HG02623 (cell line): Measurements from ENCODE around the gene BIRC6.
"Not testable (repeated sequence)": the region's sequence is repeated elsewhere in the genome, so short reads cannot be mapped to it uniquely, and the experiment has no call there.

Experiments used
- ATAC-seq: cut with Tn5 transposase; IDR thresholded peaks from one replicate; pipeline ENCODE4 v1.9.1; 2021; ENCODE audit warnings: moderate library complexity; ENCODE audit not compliant: unreplicated experiment

BIRC6 gene

GRCh38 chr2:32370942-32371341 is 14.1 kb downstream of the BIRC6 start:
- ATAC-seq, result not testable (repeated sequence)

GRCh38 chr2:32372519-32373182 is 15.8 kb downstream of the BIRC6 start:
- no peak for ATAC-seq

DNA sequence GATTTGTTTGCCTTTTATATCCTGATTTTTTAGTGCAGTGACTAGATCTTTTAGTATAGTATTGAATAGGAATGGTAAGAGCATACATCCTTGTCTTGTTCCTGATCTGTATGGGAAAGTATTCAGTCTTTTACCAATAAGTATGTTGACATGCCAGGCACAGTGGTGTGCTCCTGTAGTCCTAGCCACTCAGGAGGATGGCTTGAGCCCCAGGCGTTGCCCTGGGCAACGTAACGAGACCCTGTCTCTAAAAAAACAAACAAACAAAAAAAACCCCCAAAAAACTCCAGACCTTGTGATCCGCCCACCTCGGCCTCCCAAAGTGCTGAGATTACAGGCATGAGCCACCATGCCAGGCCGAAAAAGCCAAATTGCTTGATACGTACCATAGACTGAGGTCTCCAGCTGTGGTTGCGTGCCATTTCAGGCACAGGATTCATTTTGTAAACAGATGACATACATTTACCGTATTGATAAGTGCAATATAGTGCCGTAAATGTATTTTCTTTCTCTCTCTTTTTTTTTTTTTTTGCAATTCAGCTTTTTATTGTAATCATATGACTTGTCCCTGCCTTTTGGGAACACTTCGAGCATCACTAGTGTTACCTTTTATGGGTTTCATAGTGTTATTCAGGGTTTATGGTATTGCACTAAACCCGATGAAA is 18.5 kb downstream of the BIRC6 start:
- no peak for ATAC-seq

DNA sequence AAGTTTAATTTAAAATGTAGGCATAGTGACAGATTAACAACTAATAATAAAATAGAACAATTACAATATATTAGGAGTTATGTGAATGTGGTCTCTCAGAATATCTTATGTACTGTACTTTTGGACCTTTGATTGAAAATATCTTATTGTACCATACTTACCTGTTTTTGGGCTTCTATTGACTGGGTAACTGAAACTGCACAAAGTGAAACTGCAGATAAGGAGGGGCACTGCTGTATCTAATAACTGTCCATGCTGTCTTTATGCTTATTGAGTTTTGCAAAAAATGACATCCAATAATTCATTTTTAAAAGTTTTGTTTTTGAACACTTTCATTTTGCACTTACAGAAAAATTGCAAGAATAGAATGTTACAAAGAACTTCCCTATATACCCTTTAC is 19.9 kb downstream of the BIRC6 start:
- ATAC-seq, result no peak

- ATAC-seq, result no peak
Observed at GRCh38 chr2:32377928-32378327, 21.1 kb downstream of the BIRC6 start.

DNA sequence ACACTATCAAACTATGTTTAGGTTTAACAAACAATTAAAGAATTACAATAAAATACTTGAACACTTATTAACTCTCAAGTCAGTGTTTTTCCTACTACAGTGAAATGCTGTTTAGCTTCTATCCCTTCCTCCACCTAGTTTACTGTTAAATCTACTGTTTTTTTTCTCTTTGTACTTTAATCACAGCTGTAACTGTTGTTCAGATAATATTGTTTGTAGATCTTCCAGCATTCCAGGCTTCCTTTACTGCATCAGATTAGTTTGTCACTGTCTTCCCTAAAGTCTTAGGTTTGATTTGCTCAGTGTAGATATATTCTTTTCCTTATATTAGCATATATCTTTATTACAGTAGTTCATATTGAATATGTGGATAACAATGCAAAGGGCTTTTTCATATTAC is 22.5 kb downstream of the BIRC6 start:
- ATAC-seq, result no peak

GRCh38 chr2:32383858-32384257 is 27.0 kb downstream of the BIRC6 start:
- ATAC-seq, result no peak

DNA sequence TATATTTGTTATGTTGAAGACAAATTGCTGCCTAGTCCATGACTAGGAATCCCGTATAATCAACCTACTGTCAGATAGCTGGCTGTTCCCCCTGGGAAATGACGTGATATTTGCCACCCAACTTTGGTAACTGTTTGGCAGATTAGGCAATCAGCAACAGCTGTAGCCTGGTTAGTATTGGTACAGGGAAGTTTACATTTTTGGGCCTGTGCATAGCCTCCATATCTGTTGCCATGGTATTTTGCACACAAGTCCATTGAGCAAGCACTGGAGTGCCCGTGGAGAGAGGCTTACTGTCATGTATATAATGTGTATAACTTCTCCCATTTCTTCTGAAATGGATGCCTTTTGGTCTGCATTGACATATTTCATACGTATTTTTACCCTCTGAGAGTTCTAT is 27.7 kb downstream of the BIRC6 start:
- no peak for ATAC-seq

DNA sequence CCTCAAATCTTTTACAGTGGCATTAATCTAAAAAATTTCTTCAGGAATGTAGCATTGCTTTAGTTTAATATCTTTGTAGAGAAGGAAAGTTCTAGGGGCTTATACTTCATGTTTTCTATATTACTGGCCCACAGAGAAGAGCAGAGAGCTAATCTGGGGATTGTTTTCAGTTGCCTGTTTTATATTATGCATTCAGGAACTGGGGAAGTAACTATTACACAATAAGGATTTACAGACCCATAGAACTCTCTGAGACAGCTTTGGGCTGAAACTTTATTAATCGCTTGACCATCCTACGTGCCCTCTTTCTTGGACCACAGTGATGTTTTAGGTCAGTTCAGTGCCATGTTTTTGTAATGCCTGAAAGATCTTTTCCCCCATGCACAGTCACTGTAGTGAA is 29.9 kb downstream of the BIRC6 start:
- no peak for ATAC-seq

- no peak for ATAC-seq
Observed at GRCh38 chr2:32399221-32399620, 42.4 kb downstream of the BIRC6 start.

GRCh38 chr2:32402091-32402490 is 45.3 kb downstream of the BIRC6 start:
- no peak for ATAC-seq

GRCh38 chr2:32403782-32404181 is 47.0 kb downstream of the BIRC6 start:
- no peak for ATAC-seq

- ATAC-seq, result no peak
Observed at GRCh38 chr2:32404691-32405090, 47.9 kb downstream of the BIRC6 start.

- ATAC-seq, result no peak
Observed at GRCh38 chr2:32416519-32416918, 59.7 kb downstream of the BIRC6 start.

DNA sequence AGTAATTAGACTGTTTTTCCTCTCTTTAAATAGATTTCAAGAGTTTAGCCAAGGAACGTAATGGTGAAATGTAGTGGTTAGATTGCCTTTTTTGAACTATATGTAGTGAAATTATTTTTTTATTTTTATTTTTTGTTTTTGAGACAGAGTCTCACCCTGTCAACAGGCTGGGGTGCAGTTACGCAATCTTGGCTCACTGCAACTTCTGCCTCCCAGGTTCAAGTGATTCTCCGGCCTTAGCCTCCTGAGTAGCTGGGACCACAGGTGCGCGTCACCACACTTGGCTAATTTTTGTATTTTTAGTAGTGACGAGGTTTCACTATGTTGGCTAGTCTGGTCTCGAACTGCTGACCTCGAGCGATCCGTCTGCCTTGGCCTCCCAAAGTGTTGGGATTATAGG is 60.8 kb downstream of the BIRC6 start:
- no peak for ATAC-seq

GRCh38 chr2:32418778-32419177 is 62.0 kb downstream of the BIRC6 start:
- ATAC-seq, result no peak

- no peak for ATAC-seq
Observed at GRCh38 chr2:32422133-32422532, 65.3 kb downstream of the BIRC6 start.

DNA sequence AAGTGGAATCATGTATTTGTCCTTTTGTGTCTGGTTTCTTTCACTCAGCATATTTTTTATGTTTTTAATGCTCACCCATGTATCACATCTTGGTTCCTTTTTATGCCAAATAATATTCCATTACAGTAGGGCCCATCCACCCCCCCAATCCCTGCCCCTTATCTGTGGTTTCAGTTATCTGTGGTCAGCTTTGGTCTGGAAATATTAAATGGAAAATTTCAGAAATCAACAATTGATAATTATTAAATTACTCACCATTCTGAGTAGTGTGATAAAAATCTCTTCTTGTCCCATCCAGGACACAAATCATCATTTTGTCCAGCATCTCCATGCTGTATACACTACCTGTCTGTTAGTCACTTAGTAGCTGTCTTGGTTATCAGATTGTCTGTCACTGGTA is 66.7 kb downstream of the BIRC6 start:
- no peak for ATAC-seq

- ATAC-seq, result no peak
Observed at GRCh38 chr2:32424739-32425138, 67.9 kb downstream of the BIRC6 start.

- ATAC-seq, result no peak
Observed at GRCh38 chr2:32425719-32426141, 68.9 kb downstream of the BIRC6 start.

DNA sequence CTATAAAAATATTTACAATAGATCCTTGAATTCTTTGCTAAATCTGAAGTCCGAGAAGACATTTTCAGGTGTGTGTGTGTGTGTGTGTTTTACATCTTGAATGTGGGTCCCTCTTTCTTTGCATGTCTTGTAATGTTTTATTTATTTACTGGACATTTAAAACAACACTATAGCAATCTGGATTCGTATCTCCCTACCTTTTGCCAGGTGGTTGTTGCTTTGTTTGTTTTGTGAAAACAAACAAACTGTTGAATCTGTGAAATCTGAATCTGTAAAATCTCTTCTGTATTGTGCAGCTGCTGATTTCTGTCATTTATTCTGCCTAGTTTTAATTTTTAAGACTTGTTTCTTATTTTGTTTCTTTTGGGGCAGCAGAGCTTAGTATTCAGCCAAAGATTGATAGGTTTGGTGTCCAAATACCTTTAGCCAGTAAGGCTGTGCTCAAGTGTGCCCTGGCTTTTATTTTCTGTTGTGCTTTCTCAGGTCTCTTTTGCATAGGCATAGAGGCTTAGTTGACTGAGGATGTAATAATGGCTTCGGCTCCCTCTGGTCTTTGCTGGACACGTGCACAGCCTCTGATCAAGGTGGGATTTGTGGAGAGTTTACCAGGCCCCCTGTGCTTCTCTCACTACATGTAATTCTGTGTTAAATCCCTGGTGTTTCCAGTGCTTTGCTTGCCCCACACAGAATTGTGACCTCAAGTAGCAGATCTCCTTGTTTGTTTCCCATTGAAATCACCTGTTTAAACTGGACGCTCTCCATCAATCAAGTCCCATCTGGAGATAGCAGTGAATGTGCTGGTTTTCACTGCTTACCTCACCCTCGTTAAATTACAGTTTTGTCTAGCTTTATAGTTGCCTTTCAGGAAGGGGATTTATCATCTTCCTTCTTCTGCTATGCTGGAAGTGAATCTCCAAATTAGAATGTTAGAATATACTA is 71.1 kb downstream of the BIRC6 start:
- ATAC-seq, result no peak

DNA sequence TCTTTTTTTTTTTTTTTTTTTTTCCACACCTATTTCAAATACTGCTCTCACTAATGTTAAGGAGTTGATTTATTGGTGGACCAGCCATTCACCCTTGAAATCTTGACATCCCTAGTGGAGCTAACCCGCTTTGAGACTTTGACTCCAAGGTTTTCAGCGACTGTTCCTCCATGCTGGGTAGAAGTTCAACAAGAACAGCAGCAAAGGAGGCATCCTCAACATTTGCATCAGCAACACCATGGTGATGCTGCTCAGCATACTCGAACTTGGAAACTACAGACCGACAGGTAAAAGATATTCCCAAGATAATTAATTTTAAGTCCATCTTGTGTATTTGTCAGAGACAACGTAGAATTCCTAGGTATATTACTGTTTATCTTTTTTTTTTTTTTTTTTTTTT is 74.0 kb downstream of the BIRC6 start:
- no peak for ATAC-seq
